Liver (tissue), 9 donors: ENCODE measurements around the gene MLLT10. TPM values are rescaled to one million over a fixed set of nuclear protein-coding genes. Genes with fewer than 3 reads are reported as not detected.

Source experiments
- DNase-seq: peaks from one replicate; pipeline ENCODE4 v3.0.0-alpha.2; 2017; ENCODE audit warnings: low spot score
- H3K27ac ChIP-seq, 2 donors: one replicate each; pipeline ENCODE4 v1.7.0; 2013; ENCODE audit warnings: inconsistent platforms in 2 of 2, low read length in 2 of 2, control low read depth in 1 of 2, low read depth in 1 of 2, mild to moderate bottlenecking in 1 of 2
- H3K27me3 ChIP-seq, 4 donors: one replicate each; pipeline versions ENCODE4 v1.6.1 to v1.7.0; 2013; ENCODE audit warnings: low read length in 3 of 4, inconsistent platforms in 1 of 4, mild to moderate bottlenecking in 1 of 4, moderate library complexity in 1 of 4; ENCODE audit not compliant: control insufficient read depth in 4 of 4, insufficient read depth in 4 of 4
- H3K36me3 ChIP-seq, 4 donors: one replicate each; pipeline versions ENCODE4 v1.6.1 to v1.7.0; 2013; ENCODE audit warnings: low read length in 3 of 4, mild to moderate bottlenecking in 3 of 4, low read depth in 1 of 4, moderate library complexity in 1 of 4; ENCODE audit not compliant: control insufficient read depth in 4 of 4, insufficient read depth in 3 of 4
- H3K4me1 ChIP-seq, 4 donors: one replicate each; pipeline versions ENCODE4 v1.6.1 to v1.7.0; 2013; ENCODE audit warnings: low read length in 3 of 4, mild to moderate bottlenecking in 3 of 4, moderate library complexity in 1 of 4; ENCODE audit not compliant: control insufficient read depth in 4 of 4, insufficient read depth in 4 of 4
- H3K4me3 ChIP-seq, 3 donors: one replicate each; pipeline versions ENCODE4 v1.6.1 to v1.7.0; 2013; ENCODE audit warnings: low read length in 3 of 3, control low read depth in 1 of 3, low read depth in 1 of 3, mild to moderate bottlenecking in 1 of 3
- H3K9ac ChIP-seq, 2 donors: one replicate each; pipeline ENCODE4 v1.7.0; 2013; ENCODE audit warnings: low read length in 2 of 2, mild to moderate bottlenecking in 2 of 2, moderate library complexity in 2 of 2, control low read depth in 1 of 2, low read depth in 1 of 2
- H3K9me3 ChIP-seq, 4 donors: one replicate each; pipeline versions ENCODE4 v1.6.1 to v1.7.0; 2013; ENCODE audit warnings: low read length in 3 of 4; ENCODE audit not compliant: control insufficient read depth in 4 of 4
- EGR1 ChIP-seq, 2 donors: IDR thresholded peaks; 2 replicates each; pipeline ENCODE4 v1.6.1; 2016 to 2018; ENCODE audit warnings: antibody characterized with exemption in 2 of 2, low read depth in 2 of 2
- FOXA1 ChIP-seq: IDR thresholded peaks from 2 replicates; pipeline ENCODE4 v1.6.1; 2016; ENCODE audit warnings: antibody characterized with exemption
- FOXA2 ChIP-seq: IDR thresholded peaks from 2 replicates; pipeline ENCODE4 v1.6.1; 2016; ENCODE audit warnings: antibody characterized with exemption
- HNF4A ChIP-seq, 2 donors: conservative IDR thresholded peaks; 2 replicates each; pipeline ENCODE4 v1.6.1; 2016; ENCODE audit warnings: antibody characterized with exemption in 2 of 2, mild to moderate bottlenecking in 2 of 2
- HNF4G ChIP-seq: IDR thresholded peaks from 2 replicates; pipeline ENCODE4 v1.6.1; 2016; ENCODE audit warnings: antibody characterized with exemption
- JUND ChIP-seq, 2 donors: IDR thresholded peaks; 2 replicates each; pipeline ENCODE4 v1.6.1; 2016; ENCODE audit warnings: antibody characterized with exemption in 2 of 2
- RAD21 ChIP-seq, 2 donors: IDR thresholded peaks; 2 replicates each; pipeline ENCODE4 v1.6.1; 2016; ENCODE audit warnings: antibody characterized with exemption in 2 of 2, mild to moderate bottlenecking in 2 of 2
- SP1 ChIP-seq: IDR thresholded peaks from 2 replicates; pipeline ENCODE4 v1.6.1; 2018; ENCODE audit warnings: antibody characterized with exemption, mild to moderate bottlenecking
- TAF1 ChIP-seq: conservative IDR thresholded peaks from 2 replicates; pipeline ENCODE4 v1.6.1; 2016; ENCODE audit warnings: antibody characterized with exemption, mild to moderate bottlenecking
- WGBS: extraction: QIAGEN DNeasy Blood & Tissue Kit; methylation state at CpG from one replicate; pipeline ENCODE4 v1.1.7; 2013; 5-methylcytosine and 5-hydroxymethylcytosine counted together
- polyA plus RNA-seq, 2 donors: library from polyadenylated mRNA; stranded (reverse) in 1 of 2; unstranded in 1 of 2; fragments of 200-250 nt in 1 of 2; fragments of >200 nt in 1 of 2; fragmentation: Nextera tagmentation in 1 of 2; extraction: Ambion mirVana in 1 of 2; gene quantifications; one replicate each; pipeline versions ENCODE4 v1.2.1 to v1.2.3, GENCODE V29; 2013 to 2015
- total RNA-seq, 2 donors: library from RNA; depleted of rRNA; stranded (reverse); fragments of >200 nt; gene quantifications; one replicate each; pipeline ENCODE4 v1.2.3, GENCODE V29; 2014
- TF ChIP-seq, protein P1 (sequence below): fragments of 150-350 bp; IDR thresholded peaks from 2 replicates; pipeline ENCODE4 v1.5.1; 2017; ENCODE audit warnings: improper control_type of control experiment, low read depth, low read length; ENCODE audit not compliant: missing input control
- TF ChIP-seq, protein P2 (sequence below): IDR thresholded peaks from 2 replicates; pipeline ENCODE4 v1.6.1; 2016; ENCODE audit warnings: antibody characterized with exemption
- TF ChIP-seq, protein P3 (sequence below): IDR thresholded peaks from 2 replicates; pipeline ENCODE4 v1.6.1; 2016; ENCODE audit warnings: antibody characterized with exemption, mild to moderate bottlenecking
- donor health status: healthy.
- donor health status: healthy.
- donor health status: healthy.
- donor health status: healthy.
- donor health status: healthy.

MLLT10 gene
- total and polyA plus RNA-seq, 4 donors, result 11.9 to 47.4 (median 22.6) TPM

DNA sequence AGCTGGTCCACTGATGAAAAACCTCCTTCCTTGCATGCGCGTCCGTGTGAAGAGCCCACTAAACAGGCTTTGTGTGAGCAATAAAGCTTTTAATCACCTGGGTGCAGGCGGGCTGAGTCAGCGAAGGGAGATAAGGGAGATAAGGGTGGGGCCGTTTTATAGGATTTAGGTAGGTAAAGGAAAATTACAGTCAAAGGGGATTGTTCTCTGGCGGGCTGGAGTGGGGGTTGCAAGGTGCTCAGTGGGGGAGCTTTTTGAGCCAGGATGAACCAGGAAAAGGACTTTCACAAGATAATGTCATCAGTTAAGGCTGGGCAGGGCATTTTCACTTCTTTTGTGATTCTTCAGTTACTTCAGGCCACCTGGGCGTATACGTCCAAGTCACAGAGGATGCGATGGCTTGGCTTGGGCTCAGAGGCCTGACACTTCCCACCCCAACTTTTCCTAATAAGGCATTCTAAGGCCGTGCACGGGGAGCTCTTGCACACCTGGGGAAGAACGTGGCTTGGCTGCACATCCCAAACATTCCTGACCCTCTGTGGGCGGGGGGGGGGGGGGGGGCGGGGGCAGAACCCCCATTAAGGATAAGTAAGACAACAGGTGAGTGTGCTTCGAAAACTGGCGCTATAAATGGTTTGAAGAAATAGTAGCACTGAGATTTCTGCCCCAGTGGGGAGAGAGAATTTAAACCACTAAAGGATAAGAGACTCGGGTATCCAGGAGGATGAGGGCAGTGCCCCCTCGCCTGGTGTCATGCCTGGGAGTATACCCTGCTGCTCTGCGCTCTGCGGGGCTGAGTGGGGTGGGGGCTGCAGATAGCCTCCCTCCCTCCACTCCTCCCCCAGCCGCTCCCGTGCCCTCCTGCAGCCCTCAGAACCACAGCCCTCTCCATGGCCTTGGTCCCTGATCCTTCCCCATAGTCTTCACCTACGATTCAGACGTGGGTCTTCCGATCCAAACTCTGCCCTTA lies 217.6 kb downstream of the MLLT10 start (continued):
- TF ChIP-seq, protein P1, sequence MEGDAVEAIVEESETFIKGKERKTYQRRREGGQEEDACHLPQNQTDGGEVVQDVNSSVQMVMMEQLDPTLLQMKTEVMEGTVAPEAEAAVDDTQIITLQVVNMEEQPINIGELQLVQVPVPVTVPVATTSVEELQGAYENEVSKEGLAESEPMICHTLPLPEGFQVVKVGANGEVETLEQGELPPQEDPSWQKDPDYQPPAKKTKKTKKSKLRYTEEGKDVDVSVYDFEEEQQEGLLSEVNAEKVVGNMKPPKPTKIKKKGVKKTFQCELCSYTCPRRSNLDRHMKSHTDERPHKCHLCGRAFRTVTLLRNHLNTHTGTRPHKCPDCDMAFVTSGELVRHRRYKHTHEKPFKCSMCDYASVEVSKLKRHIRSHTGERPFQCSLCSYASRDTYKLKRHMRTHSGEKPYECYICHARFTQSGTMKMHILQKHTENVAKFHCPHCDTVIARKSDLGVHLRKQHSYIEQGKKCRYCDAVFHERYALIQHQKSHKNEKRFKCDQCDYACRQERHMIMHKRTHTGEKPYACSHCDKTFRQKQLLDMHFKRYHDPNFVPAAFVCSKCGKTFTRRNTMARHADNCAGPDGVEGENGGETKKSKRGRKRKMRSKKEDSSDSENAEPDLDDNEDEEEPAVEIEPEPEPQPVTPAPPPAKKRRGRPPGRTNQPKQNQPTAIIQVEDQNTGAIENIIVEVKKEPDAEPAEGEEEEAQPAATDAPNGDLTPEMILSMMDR, result no peak
- no peak for TF ChIP-seq SP1
- no peak for TF ChIP-seq HNF4G
- TF ChIP-seq, protein P2, sequence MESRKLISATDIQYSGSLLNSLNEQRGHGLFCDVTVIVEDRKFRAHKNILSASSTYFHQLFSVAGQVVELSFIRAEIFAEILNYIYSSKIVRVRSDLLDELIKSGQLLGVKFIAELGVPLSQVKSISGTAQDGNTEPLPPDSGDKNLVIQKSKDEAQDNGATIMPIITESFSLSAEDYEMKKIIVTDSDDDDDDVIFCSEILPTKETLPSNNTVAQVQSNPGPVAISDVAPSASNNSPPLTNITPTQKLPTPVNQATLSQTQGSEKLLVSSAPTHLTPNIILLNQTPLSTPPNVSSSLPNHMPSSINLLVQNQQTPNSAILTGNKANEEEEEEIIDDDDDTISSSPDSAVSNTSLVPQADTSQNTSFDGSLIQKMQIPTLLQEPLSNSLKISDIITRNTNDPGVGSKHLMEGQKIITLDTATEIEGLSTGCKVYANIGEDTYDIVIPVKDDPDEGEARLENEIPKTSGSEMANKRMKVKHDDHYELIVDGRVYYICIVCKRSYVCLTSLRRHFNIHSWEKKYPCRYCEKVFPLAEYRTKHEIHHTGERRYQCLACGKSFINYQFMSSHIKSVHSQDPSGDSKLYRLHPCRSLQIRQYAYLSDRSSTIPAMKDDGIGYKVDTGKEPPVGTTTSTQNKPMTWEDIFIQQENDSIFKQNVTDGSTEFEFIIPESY, result no peak
- TF ChIP-seq EGR1 (IDR thresholded peaks at IDR 0.05; ENCODE audit: low read depth in 2 of 2), result no peak
- no peak for TF ChIP-seq FOXA1

DNA sequence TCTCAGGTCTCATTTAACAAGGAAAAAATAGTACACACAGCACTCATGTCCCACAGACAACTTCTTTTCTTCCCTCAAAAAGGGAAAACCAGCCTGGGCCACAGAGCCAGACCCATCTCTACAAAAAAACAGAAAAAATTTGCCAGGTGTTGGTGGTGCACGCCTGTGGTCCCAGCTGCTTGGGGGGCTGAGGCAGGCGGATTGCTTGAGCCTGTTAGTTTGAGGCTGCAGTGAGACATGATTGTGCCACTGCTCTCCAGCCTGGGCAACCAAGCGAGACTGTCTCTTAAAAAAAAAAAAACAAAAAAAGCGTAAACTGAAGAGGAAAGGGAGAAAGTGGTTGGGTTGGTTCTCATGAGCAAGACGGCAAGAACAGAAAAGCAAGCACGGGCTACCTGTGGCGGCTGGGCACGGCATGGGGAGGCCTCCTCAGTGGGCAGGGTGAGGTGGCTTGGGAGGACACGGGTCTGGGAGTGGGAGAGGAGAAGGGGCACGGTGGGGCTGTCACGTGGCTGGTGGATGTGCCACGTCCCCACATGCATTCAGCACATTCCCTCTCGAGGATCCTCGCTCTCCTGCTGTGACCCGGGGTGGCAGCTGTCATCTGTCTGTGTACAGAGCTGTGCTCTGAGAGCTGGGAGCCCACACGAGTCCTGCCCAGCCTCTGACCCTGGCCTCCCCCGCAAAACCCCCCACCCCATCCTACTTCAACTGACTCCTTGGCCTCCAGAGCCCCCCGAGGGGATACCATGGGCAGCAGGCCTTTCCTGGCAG lies 219.7 kb downstream of the MLLT10 start:
- H3K27ac ChIP-seq, result no peak overlapping the region
- no peaks in the 10 kb centered on the region for H3K9me3 ChIP-seq
- H3K27me3 ChIP-seq, result no peaks in the 10 kb centered on the region
- H3K36me3 ChIP-seq, result peaks cover 0 to 8% (median 5%) of the 10 kb centered on the region in 4 donors
- DNase-seq, result no peak
- no peak overlapping the region for H3K4me3 ChIP-seq
- H3K4me1 ChIP-seq, result no peaks in the 10 kb centered on the region
- whole genome bisulfite sequencing, result 93% methylated on average over 18 of the region's 18 CpGs
- TF ChIP-seq, protein P3, sequence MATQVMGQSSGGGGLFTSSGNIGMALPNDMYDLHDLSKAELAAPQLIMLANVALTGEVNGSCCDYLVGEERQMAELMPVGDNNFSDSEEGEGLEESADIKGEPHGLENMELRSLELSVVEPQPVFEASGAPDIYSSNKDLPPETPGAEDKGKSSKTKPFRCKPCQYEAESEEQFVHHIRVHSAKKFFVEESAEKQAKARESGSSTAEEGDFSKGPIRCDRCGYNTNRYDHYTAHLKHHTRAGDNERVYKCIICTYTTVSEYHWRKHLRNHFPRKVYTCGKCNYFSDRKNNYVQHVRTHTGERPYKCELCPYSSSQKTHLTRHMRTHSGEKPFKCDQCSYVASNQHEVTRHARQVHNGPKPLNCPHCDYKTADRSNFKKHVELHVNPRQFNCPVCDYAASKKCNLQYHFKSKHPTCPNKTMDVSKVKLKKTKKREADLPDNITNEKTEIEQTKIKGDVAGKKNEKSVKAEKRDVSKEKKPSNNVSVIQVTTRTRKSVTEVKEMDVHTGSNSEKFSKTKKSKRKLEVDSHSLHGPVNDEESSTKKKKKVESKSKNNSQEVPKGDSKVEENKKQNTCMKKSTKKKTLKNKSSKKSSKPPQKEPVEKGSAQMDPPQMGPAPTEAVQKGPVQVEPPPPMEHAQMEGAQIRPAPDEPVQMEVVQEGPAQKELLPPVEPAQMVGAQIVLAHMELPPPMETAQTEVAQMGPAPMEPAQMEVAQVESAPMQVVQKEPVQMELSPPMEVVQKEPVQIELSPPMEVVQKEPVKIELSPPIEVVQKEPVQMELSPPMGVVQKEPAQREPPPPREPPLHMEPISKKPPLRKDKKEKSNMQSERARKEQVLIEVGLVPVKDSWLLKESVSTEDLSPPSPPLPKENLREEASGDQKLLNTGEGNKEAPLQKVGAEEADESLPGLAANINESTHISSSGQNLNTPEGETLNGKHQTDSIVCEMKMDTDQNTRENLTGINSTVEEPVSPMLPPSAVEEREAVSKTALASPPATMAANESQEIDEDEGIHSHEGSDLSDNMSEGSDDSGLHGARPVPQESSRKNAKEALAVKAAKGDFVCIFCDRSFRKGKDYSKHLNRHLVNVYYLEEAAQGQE, result no peak
- TF ChIP-seq JUND (IDR thresholded peaks at IDR 0.05), result no peak
- TF ChIP-seq HNF4G, result no peak
- TF ChIP-seq TAF1, result no peak
- TF ChIP-seq RAD21 (IDR thresholded peaks at IDR 0.05), result no peak
- TF ChIP-seq HNF4A (conservative IDR thresholded peaks at IDR 0.05), result no peak
- TF ChIP-seq FOXA2, result no peak
- TF ChIP-seq EGR1 (IDR thresholded peaks at IDR 0.05; ENCODE audit: low read depth in 2 of 2), result no peak
- TF ChIP-seq FOXA1, result no peak
- no peak overlapping the region for H3K9ac ChIP-seq
